ENCODE measurements around the gene MTRR. TPM values are rescaled to one million over a fixed set of nuclear protein-coding genes. Genes with fewer than 3 reads are reported as not detected.

The MTRR gene
- total RNA-seq, 5 donors from 2014 or later (not counting 1 experiment from before 2014, with no cell fraction given), result 66.9 to 90.2 (median 83.0) TPM

DNA sequence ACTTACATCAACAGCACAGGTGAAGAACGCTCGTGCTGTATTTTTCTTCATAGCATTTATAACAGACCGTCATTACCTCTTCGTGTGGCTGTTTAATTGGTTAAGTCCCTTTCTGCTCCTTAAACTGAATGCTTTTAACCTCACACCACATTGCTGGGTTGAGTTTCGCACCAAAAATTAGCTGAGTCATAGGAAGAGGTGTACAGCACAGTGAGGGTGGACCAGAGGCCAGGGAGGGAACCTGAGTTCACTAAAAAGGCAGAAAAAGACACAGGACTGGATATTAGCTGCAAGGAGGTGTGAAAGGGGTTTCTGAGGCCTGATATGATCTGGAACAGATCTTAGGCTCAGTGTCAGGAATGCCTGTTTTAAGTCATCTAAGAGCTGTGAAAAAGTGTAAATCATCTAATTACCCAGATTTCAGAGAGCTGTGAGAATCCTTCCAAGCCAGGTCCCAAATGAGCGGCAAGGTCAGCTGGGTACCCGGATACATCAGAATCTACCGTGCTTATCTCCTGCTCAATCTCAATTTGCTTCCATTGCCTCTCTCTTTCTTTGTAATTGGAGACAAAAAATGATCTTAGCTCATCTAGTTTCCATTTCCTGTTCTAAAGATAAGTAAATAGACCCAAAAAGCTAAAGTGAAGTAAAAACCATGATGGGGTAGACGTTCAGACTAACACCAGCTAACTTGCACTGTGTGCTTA lies 10.9 kb upstream of the MTRR start:
- H3K4me1 Mint-ChIP-seq, result peaks cover 11 to 19% (median 16%) of the 10 kb centered on the region in 3 donors
- H3K4me1 ChIP-seq (ENCODE audit: control insufficient read depth in 1 of 2, extremely low read depth in 1 of 2, insufficient read depth in 2 of 2, low read length in 2 of 2), result peaks cover 3 to 6% of the 10 kb centered on the region in 2 experiments
- no CpG with 5 or more reads among the region's 9 CpGs for WGBS (ENCODE audit: insufficient coverage)
- CTCF ChIA-PET, result interaction anchor here in 1 of 2 donors (0.8 to 1.2 kb wide), 2 partner anchors 11 to 29 kb away, joined by 4 to 5 read pairs; partner anchors contain the start of genes FASTKD3 and MTRR
- H3K27me3 Mint-ChIP-seq, result no peaks in the 10 kb centered on the region
- no peak overlapping the region for H3K27ac ChIP-seq (ENCODE audit: low read length)
- no peaks in the 10 kb centered on the region for H3K9me3 ChIP-seq
- H3K36me3 Mint-ChIP-seq, result peaks cover 33% of the 10 kb centered on the region
- DNase-seq (no peak), ATAC-seq (replicated peaks in 1 of 4) (peak in 3 of 4 experiments; percentile 19 to 53 (median 31))
- POLR2A ChIA-PET, result no interaction called here
- peaks cover 6 to 36% of the 10 kb centered on the region in 2 donors for H3K36me3 ChIP-seq (ENCODE audit: control insufficient read depth in 2 of 2, extremely low read depth in 1 of 2, insufficient read depth in 1 of 2, low read length in 1 of 2)
- no peaks in the 10 kb centered on the region for H3K27me3 ChIP-seq (replicated peaks in 1 of 2; ENCODE audit: control insufficient read depth in 2 of 2, extremely low read depth in 1 of 2, insufficient read depth in 2 of 2, low read length in 1 of 2)
- no peak overlapping the region for H3K4me3 Mint-ChIP-seq
- H3K27ac Mint-ChIP-seq, result peak overlapping the region; percentile 65 to 77
- no peak overlapping the region for H3K4me3 ChIP-seq (ENCODE audit: control insufficient read depth in 1 of 2, extremely low read depth in 1 of 2, low read length in 1 of 2)
- H3K9me3 Mint-ChIP-seq, result no peaks in the 10 kb centered on the region

DNA sequence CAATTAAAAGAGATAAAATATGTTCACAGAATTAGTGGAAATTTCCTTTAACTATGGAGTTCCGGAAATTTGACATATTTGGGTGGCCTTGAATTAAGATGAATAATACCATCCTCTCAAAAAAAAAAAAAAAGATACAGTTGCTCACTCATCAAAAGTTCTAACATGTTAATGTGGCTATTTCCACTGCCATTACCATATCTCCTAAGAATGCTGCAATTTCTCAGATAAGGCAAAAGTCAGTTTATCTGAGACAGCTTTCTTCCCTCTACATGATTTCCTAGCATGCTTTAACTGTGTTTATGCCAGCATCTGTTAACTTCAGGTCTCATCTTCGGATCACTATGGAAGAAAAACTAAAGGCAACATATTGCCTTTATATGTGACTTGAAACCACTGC lies 2.8 kb upstream of the MTRR start:
- peaks cover 32% of the 10 kb centered on the region for H3K36me3 Mint-ChIP-seq
- DNase-seq, result no peak
- H3K9me3 Mint-ChIP-seq, result no peaks in the 10 kb centered on the region
- Histone ChIP-seq H3K36me3 (ENCODE audit: control insufficient read depth in 2 of 2, extremely low read depth in 1 of 2, insufficient read depth in 1 of 2, low read length in 1 of 2) (peaks cover 3 to 19% of the 10 kb centered on the region in 2 donors), H3K27me3 (replicated peaks in 1 of 2; ENCODE audit: control insufficient read depth in 2 of 2, extremely low read depth in 1 of 2, insufficient read depth in 2 of 2, low read length in 1 of 2) (no peaks in the 10 kb centered on the region), H3K27ac (ENCODE audit: low read length) (no peak overlapping the region), H3K4me1 (ENCODE audit: control insufficient read depth in 1 of 2, extremely low read depth in 1 of 2, insufficient read depth in 2 of 2, low read length in 2 of 2) (peaks cover 17 to 21% of the 10 kb centered on the region in 2 experiments), H3K9me3 (no peaks in the 10 kb centered on the region), H3K4me3 (ENCODE audit: control insufficient read depth in 1 of 2, extremely low read depth in 1 of 2, low read length in 1 of 2) (no peak overlapping the region)
- CTCF ChIA-PET, result interaction anchor here in 1 of 2 donors (0.6 kb wide), 1 partner anchor 991 kb away, joined by 3 read pairs; no protein-coding TSS in a partner anchor
- no peak overlapping the region for H3K27ac Mint-ChIP-seq
- POLR2A ChIA-PET, result interaction anchor here in 1 of 2 donors (0.6 kb wide), 1 partner anchor 18 kb away, joined by 3 read pairs; no protein-coding TSS in a partner anchor
- H3K27me3 Mint-ChIP-seq, result no peaks in the 10 kb centered on the region
- no peak overlapping the region for H3K4me3 Mint-ChIP-seq
- no peak for ATAC-seq (replicated peaks in 1 of 4)
- WGBS (ENCODE audit: insufficient coverage), result 100% methylated on average over 1 of the region's 2 CpGs
- peaks cover 43 to 56% (median 52%) of the 10 kb centered on the region in 3 donors for H3K4me1 Mint-ChIP-seq

DNA sequence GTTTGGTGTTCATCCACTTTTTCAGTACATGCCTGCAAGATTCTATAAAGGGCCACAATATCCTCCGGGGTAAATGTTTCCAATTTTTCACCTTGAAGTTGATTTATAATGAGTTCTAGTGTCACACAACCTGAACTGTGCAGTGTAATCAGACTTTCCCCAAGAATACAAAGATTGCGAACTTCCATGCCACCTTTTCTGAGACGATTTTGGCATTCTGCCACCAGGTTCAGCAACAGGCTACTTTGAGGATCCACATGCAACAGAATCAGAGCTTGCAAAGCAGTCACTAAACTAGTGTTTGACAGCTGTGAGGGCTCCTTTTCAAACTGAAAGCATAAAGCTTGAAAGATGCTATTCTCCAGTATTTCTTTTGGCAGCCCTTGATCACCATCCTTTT lies 1.7 kb upstream of the MTRR start:
- H3K4me3 Mint-ChIP-seq, result peak overlapping the region in 2 of 3 donors; percentile 51 to 91
- ChIA-PET CTCF (interaction anchor here in 1 of 2 donors (0.7 to 2.1 kb wide), 2 partner anchors 14 to 20 kb away, joined by 3 to 14 read pairs; no protein-coding TSS in a partner anchor), POLR2A (no interaction called here)
- H3K27ac ChIP-seq (ENCODE audit: low read length), result no peak overlapping the region
- no peak overlapping the region for H3K4me3 ChIP-seq (ENCODE audit: control insufficient read depth in 1 of 2, extremely low read depth in 1 of 2, low read length in 1 of 2)
- WGBS (ENCODE audit: insufficient coverage), result 83% methylated on average over 2 of the region's 3 CpGs
- H3K4me1 ChIP-seq (ENCODE audit: control insufficient read depth in 1 of 2, extremely low read depth in 1 of 2, insufficient read depth in 2 of 2, low read length in 2 of 2), result peaks cover 22% of the 10 kb centered on the region in 2 experiments
- no peak for ATAC-seq (replicated peaks in 1 of 4)
- no peaks in the 10 kb centered on the region for H3K9me3 Mint-ChIP-seq
- no peak overlapping the region for H3K27ac Mint-ChIP-seq
- peaks cover 27% of the 10 kb centered on the region for H3K36me3 Mint-ChIP-seq
- peaks cover 53 to 66% (median 63%) of the 10 kb centered on the region in 3 donors for H3K4me1 Mint-ChIP-seq
- no peak for DNase-seq
- H3K27me3 Mint-ChIP-seq, result no peaks in the 10 kb centered on the region
- no peaks in the 10 kb centered on the region for H3K9me3 ChIP-seq
- H3K27me3 ChIP-seq (replicated peaks in 1 of 2; ENCODE audit: control insufficient read depth in 2 of 2, extremely low read depth in 1 of 2, insufficient read depth in 2 of 2, low read length in 1 of 2), result no peaks in the 10 kb centered on the region
- H3K36me3 ChIP-seq (ENCODE audit: control insufficient read depth in 2 of 2, extremely low read depth in 1 of 2, insufficient read depth in 1 of 2, low read length in 1 of 2), result peaks cover 0 to 10% of the 10 kb centered on the region in 2 donors

DNA sequence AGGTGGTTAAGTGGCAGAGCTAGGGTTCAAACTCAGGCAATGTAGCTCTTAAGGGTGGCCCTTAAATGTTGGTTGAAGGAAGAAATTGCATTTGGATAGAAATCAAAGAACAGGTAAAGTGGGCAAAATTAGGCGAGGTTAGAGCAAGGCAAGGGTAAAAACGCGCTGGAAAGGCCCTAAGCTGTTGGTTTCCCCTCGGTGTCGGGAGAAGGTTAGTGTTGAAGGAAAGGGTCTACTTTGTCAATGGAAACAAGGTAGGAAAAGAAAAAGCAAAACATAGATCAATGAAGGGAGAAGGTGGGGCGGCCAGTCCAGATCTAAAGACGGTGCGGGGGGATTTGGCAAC lies 548 bp upstream of the MTRR start:
- H3K36me3 ChIP-seq (ENCODE audit: control insufficient read depth in 2 of 2, extremely low read depth in 1 of 2, insufficient read depth in 1 of 2, low read length in 1 of 2), result peaks cover 0 to under 1% of the 10 kb centered on the region in 2 donors
- peak overlapping the region; percentile 91 to 97 (median 92) for H3K4me3 Mint-ChIP-seq
- CTCF ChIA-PET, result interaction anchor here in 1 of 2 donors (1.2 to 2.1 kb wide), 2 partner anchors 11 to 19 kb away, joined by 4 to 14 read pairs; no protein-coding TSS in a partner anchor
- H3K9me3 ChIP-seq, result no peaks in the 10 kb centered on the region
- peaks cover 65 to 76% (median 74%) of the 10 kb centered on the region in 3 donors for H3K4me1 Mint-ChIP-seq
- H3K36me3 Mint-ChIP-seq, result peaks cover 20% of the 10 kb centered on the region
- no peak for DNase-seq
- WGBS (ENCODE audit: insufficient coverage), result 0% methylated on average over 6 of the region's 8 CpGs
- H3K27ac Mint-ChIP-seq, result peak overlapping the region; percentile 83 to 93
- peaks cover 22 to 30% of the 10 kb centered on the region in 2 experiments for H3K4me1 ChIP-seq (ENCODE audit: control insufficient read depth in 1 of 2, extremely low read depth in 1 of 2, insufficient read depth in 2 of 2, low read length in 2 of 2)
- no peaks in the 10 kb centered on the region for H3K27me3 ChIP-seq (replicated peaks in 1 of 2; ENCODE audit: control insufficient read depth in 2 of 2, extremely low read depth in 1 of 2, insufficient read depth in 2 of 2, low read length in 1 of 2)
- H3K4me3 ChIP-seq (ENCODE audit: control insufficient read depth in 1 of 2, extremely low read depth in 1 of 2, low read length in 1 of 2), result peak overlapping the region; percentile 68 to 92
- POLR2A ChIA-PET, result interaction anchor here in 1 of 2 donors (1.0 to 1.1 kb wide), 2 partner anchors 19 to 24 kb away, joined by 3 read pairs; no protein-coding TSS in a partner anchor
- no peaks in the 10 kb centered on the region for H3K27me3 Mint-ChIP-seq
- no peak for ATAC-seq (replicated peaks in 1 of 4)
- peak overlapping the region; percentile 56 for H3K27ac ChIP-seq (ENCODE audit: low read length)
- H3K9me3 Mint-ChIP-seq, result no peaks in the 10 kb centered on the region

DNA sequence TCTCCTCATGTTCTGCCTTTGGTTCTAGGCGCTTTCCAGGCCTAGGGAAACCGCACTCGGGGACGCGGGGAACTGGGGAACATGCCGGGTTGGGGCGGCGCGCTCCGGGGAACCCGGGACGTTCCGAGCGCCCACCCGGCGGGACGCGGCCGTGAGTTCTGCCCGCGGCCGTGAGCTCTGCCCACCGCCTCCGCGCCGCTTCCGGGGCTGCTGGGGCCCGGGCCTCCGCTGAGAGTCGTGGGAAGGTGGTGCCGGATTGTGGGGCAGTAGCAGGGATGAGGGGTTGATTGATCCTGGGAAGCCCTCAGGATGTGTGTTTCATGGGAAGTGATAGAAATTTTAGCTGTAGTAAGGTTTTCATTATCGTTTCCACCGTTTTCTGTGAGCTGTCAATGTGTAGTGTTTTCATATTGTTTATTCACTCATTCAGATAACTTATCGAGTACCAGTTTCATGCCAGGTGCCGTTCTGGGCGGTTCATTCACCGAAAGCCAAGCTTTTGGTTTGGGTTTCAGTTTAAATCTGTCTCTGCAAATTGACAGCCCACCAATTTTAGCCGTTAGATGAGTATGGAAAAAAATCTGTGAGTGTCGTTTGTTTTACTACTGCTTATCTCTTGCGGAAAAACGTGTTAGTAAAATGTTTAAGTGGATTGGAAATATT lies 657 bp downstream of the MTRR start:
- H3K36me3 Mint-ChIP-seq, result peaks cover 21% of the 10 kb centered on the region

DNA sequence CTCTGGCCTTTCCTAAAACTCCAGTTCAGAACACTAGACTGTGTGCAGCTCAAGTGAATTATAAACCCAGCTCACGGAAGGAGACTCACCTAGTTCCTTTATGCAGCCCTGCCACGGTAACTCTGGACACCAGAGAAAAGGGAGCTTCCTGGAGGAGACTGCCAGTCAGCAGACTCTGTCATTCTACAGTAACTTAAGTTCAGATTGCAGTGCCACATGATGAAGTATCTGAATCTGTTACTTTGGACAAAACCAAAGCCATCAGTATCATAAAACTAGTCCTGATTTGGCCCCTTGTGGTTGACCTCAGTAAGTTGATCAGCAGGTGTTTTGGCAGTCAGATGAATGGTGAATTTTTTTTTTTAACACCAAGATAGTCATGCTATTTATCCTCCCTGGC lies 2.7 kb downstream of the MTRR start:
- Histone ChIP-seq H3K27ac (ENCODE audit: low read length) (peak overlapping the region; percentile 63), H3K36me3 (ENCODE audit: control insufficient read depth in 2 of 2, extremely low read depth in 1 of 2, insufficient read depth in 1 of 2, low read length in 1 of 2) (peaks cover 0 to 22% of the 10 kb centered on the region in 2 donors), H3K4me1 (ENCODE audit: control insufficient read depth in 1 of 2, extremely low read depth in 1 of 2, insufficient read depth in 2 of 2, low read length in 2 of 2) (peaks cover 24 to 30% of the 10 kb centered on the region in 2 experiments), H3K9me3 (no peaks in the 10 kb centered on the region), H3K4me3 (ENCODE audit: control insufficient read depth in 1 of 2, extremely low read depth in 1 of 2, low read length in 1 of 2) (no peak overlapping the region), H3K27me3 (replicated peaks in 1 of 2; ENCODE audit: control insufficient read depth in 2 of 2, extremely low read depth in 1 of 2, insufficient read depth in 2 of 2, low read length in 1 of 2) (no peaks in the 10 kb centered on the region)
- Mint-ChIP-seq H3K4me3 (peak overlapping the region; percentile 51 to 92 (median 91)), H3K4me1 (peaks cover 71 to 84% (median 73%) of the 10 kb centered on the region in 3 donors), H3K27me3 (no peaks in the 10 kb centered on the region), H3K36me3 (peaks cover 29% of the 10 kb centered on the region), H3K9me3 (no peaks in the 10 kb centered on the region), H3K27ac (peak overlapping the region; percentile 90 to 94)
- CTCF ChIA-PET, result interaction anchor here (0.7 to 2.2 kb wide), 3 partner anchors 15 to 35 kb away, joined by 3 to 11 read pairs (median 3); no protein-coding TSS in a partner anchor
- POLR2A ChIA-PET, result no interaction called here
- WGBS (ENCODE audit: insufficient coverage), result 66% methylated on average over 2 of the region's 2 CpGs
- DNase-seq (peak in 1 of 35 experiments; percentile 24), ATAC-seq (replicated peaks in 1 of 4) (no peak)

More for the DNA sequence above, 657 bp downstream of the MTRR start:
- DNase-seq (peak in 10 of 35 experiments; percentile 5 to 44 (median 10)), ATAC-seq (replicated peaks in 1 of 4) (peak; percentile 26 to 53 (median 47))
- Histone ChIP-seq H3K27me3 (replicated peaks in 1 of 2; ENCODE audit: control insufficient read depth in 2 of 2, extremely low read depth in 1 of 2, insufficient read depth in 2 of 2, low read length in 1 of 2) (no peaks in the 10 kb centered on the region), H3K9me3 (no peaks in the 10 kb centered on the region), H3K36me3 (ENCODE audit: control insufficient read depth in 2 of 2, extremely low read depth in 1 of 2, insufficient read depth in 1 of 2, low read length in 1 of 2) (peaks cover 0 to 4% of the 10 kb centered on the region in 2 donors), H3K27ac (ENCODE audit: low read length) (peak overlapping the region; percentile 56), H3K4me1 (ENCODE audit: control insufficient read depth in 1 of 2, extremely low read depth in 1 of 2, insufficient read depth in 2 of 2, low read length in 2 of 2) (peaks cover 24 to 30% of the 10 kb centered on the region in 2 experiments), H3K4me3 (ENCODE audit: control insufficient read depth in 1 of 2, extremely low read depth in 1 of 2, low read length in 1 of 2) (peak overlapping the region; percentile 68 to 92)
- H3K27me3 Mint-ChIP-seq, result no peaks in the 10 kb centered on the region
- ChIA-PET CTCF (interaction anchor here in 1 of 2 donors (1.2 to 2.1 kb wide), 4 partner anchors 9 to 18 kb away, joined by 4 to 14 read pairs (median 5); no protein-coding TSS in a partner anchor), POLR2A (interaction anchor here (0.8 to 1.1 kb wide), 3 partner anchors 18 to 1236 kb away, joined by 3 read pairs; partner anchors contain the start of gene SRD5A1 (in 1 of the 2))
- H3K4me1 Mint-ChIP-seq, result peaks cover 75 to 87% (median 84%) of the 10 kb centered on the region in 3 donors
- H3K9me3 Mint-ChIP-seq, result no peaks in the 10 kb centered on the region
- H3K4me3 Mint-ChIP-seq, result peak overlapping the region; percentile 91 to 96 (median 92)
- 0% methylated on average over 31 of the region's 41 CpGs for WGBS (ENCODE audit: insufficient coverage)
- H3K27ac Mint-ChIP-seq, result peak overlapping the region; percentile 85 to 88
